GM19035 (cell line): ENCODE data around the gene SERAC1.

Experiments used
- ATAC-seq: cut with Tn5 transposase; IDR thresholded peaks from one replicate; pipeline ENCODE4 v1.9.1; 2021; ENCODE audit not compliant: unreplicated experiment

The SERAC1 gene

GRCh38 chr6:158081657-158081935 lies 86.5 kb downstream of the SERAC1 start:
- no peak for ATAC-seq

GRCh38 chr6:158080849-158081656 lies 87.0 kb downstream of the SERAC1 start:
- ATAC-seq: no peak

DNA sequence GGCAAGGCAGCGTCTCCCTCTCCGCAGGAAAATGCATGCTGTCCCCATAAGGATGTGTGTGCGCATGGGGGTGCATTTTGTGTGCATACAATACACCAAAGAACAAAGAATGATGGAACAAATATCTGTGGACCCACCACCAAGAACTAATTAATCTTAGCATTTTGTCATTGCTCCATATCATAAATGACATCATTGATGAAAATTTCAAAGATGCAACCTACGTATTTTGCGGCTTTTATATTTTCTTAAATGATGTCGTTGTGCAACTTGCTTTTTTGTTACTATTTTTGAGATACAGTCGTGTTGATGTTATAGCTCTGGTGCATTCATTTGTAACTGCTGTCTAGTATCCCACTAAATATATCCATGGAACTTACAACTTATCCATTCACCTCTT lies 89.7 kb downstream of the SERAC1 start:
- no peak for ATAC-seq

DNA sequence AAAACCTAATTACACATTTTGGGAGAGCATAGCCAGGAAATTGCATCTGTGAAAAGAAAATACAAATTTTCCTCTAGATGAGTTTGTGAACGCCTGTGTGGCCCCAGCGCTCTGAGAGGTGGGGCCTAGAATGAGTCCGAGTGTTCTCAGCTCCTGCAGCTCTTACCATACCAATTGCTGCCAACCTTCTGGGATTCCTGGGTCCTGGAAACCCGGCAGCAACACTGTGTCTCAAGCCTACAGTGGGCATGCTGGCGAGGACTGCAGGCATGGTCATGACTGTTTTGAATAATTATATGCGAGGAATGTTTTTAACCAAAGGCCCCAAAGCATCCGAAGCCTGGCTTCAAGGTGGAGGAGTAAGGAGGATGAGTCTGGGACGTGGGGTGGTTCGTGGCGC lies 90.4 kb downstream of the SERAC1 start:
- ATAC-seq: no peak

DNA sequence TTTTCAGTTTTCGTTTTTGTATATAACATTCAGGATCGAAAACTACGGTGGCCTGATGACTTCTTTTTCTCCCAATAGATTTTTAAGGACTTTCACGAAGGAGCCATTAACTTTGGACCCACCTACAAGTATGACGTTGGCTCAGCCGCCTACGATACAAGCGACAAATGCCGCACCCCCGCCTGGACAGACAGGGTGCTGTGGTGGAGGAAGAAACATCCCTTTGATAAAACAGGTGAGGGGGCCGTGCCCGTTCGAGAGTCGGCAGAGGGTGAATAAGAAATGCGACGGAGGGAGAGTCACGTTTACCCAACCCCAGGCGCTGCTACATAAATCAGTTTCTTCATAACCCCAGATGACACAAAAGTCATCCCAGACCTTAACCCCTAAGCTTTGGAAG lies 91.5 kb downstream of the SERAC1 start:
- no peak for ATAC-seq

GRCh38 chr6:158073776-158074175 lies 94.3 kb downstream of the SERAC1 start:
- no peak for ATAC-seq

GRCh38 chr6:158072083-158072721 lies 95.9 kb downstream of the SERAC1 start:
- no peak for ATAC-seq

- ATAC-seq: no peak
Measured at GRCh38 chr6:158071121-158072082, 96.7 kb downstream of the SERAC1 start.

DNA sequence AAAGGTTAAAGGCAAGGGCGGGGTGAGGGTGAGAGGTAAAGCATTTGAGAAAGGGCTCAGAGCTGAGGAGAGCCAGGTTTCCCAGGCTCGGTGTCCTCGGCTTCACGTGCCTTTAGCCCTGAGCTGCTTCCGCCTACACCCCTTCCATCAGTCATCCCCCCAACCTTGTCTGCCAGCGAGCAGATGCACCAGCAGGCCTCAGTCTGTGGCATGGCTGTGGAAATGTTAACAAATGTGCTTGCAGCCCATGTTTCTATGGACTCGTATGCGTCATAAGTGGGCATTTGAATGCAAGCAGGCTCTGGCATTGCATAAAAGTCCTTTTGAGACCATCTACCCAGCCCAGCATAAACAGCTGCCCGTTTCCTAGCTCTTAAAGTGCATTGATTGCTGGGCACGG lies 97.5 kb downstream of the SERAC1 start:
- ATAC-seq: no peak

- ATAC-seq: no peak
Measured at GRCh38 chr6:158069800-158070195, 98.3 kb downstream of the SERAC1 start.

DNA sequence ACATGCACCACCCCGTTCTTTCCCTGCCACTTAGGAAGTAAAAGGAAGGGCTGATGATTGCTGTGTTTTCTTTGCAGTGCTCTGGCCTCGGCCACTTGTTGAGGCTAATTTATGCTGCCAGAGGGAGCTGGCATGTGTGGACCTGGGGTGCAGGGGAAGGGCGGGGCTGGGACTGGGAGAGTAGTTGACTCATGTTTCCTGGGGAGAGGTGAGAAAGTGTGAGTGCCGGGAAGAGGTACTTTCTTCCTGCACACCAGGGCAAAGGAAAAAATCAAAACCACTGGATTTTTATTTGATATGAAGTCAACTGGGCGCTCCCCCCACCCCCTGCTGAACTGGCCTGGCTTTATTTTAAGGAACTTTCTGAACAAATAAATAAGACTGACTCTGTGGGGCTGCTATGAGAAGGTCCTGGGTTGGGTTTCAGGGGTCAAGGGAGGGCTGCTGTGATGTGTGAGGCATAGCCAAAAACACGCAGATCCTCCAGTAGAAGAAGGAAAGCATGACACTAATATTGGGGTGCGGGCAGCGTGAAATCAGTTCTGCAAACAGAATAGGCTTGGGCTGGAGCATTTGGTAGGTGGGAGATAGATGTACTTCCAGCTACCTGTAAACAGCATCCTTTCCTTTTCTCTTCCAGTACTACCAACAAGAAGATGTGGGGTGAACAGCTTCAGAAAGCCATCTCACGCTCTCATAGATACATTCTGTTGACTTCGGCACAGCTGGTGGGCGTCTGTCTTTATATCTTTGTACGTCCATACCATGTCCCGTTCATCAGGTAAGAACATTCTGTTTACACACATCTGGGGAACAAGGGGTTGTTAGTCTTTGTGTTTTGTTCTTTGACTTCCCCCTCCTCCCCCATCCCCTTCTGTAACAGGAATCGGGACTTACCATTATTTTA lies 98.9 kb downstream of the SERAC1 start:
- ATAC-seq: no peak

DNA sequence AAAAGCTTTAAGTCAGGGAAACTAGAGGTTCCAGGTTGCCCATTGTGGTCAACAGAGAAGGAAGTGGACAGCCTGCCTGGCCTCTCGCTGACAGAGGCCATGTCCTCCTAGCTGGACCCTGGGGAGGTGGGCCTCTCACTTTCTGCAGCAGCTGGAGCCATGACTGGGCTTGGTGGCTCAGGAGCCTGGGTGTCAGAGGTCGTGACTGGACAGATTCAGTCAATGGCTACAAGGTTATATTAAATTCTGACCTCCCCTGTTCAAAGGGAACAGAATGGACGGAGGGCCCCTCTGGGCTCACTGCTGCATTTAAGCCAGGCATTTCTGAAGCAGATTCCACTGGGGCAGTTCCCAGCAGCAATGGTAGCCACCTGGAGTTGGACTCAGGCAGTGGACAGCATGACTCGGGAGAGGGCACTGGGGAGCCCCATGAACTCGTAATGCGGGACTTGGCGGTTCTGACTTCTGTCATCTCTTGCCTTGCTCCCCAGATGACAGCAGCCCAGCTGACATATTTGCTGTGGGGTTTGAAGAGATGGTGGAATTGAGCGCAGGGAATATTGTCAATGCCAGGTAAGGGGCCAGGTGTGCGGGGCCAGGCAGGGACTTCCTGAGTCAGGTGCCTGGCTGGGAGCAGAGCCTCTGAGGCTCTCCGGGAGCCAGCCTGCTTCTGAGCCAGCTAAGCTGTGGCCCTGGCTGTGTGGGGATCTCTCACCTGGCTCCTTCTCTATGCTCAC lies 99.7 kb downstream of the SERAC1 start:
- no peak for ATAC-seq

DNA sequence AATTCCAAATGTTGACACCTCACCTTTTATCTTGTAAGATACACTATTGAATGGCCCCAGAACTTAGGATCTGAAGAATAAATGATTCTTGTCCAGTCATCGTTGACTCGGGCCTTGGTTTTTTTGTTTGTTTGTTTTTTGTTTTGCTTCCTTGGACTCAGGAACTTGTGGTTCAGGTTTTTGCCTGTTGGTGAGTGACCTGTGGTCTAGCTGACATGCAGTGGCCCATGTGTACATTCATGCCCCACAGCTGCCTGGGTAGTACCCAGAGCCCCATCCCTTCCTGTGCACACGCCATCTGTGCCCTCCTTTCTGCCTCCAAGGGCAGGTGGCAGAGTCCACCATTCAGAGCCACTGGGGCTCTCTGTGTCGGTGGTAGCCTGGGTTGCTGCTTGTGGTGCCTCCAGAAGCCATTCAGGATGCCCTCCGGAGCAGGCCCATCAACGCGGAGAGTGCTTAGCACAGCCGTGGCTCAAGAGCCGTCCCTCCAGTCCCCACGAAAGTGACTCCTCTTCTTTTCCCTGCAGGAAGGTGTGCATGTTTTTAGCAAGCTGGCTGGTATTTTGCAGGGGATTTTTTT lies 100.5 kb downstream of the SERAC1 start:
- no peak for ATAC-seq

GRCh38 chr6:158066136-158066781 lies 101.8 kb downstream of the SERAC1 start:
- no peak for ATAC-seq

- ATAC-seq: no peak
Measured at GRCh38 chr6:158064725-158065251, 103.3 kb downstream of the SERAC1 start.

- no peak for ATAC-seq
Measured at GRCh38 chr6:158063736-158064135, 104.3 kb downstream of the SERAC1 start.

DNA sequence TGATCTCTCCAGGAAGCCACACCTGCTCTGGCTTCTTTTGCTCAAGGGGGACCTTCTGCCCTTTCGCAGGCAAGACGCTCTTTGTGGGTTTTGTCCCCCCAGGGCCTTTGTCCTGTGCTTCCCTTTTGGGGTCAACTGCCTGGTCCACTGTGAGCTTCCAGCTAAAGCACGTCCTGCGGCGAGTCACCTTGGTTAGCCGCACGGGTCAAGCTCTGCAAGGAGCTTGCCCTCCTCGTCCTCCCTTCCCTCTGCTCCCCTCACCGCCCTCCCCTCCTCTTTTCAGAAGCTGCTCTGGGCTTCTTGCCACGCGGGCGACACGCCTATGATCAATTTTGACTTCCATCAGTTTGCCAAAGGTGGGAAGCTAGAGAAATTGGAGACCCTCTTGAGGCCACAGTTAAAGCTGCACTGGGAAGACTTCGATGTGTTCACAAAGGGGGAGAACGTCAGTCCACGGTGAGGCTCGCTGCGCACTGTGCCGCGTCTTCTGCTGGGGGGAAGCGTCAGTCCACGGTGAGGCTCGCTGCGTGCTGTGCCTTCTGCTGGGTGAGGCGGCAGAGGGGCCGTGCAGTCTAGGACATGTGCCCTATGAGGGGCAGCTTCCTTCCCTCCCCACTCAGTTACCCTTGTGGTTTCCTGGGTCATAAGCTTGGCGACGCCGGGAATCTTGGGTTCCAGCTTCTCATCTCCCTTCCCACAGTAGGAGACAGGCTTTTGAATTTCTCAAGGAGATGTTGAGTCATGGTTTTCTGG lies 106.2 kb downstream of the SERAC1 start:
- no peak for ATAC-seq

- ATAC-seq: no peak
Measured at GRCh38 chr6:158061361-158061708, 106.7 kb downstream of the SERAC1 start.
